CD8-positive, alpha-beta memory T cell (primary cell): ENCODE data around the gene GPR22. TPM values are rescaled to one million over a fixed set of nuclear protein-coding genes. Genes with fewer than 3 reads are reported as not detected.

ENCODE experiments used
- CTCF ChIA-PET: fragments of 350-600 bp; sonication (Branson Sonifier 250); formaldehyde crosslinking; loops from one replicate; lab custom pipeline; 2021; ENCODE audit warnings: antibody characterized with exemption; lab: Charles Lee
- POLR2A ChIA-PET: fragments of 350-600 bp; sonication (Branson Sonifier 250); formaldehyde crosslinking; loops from one replicate; lab custom pipeline; 2021; ENCODE audit warnings: antibody characterized with exemption; lab: Charles Lee
- DNase-seq, 5 donors: peaks; one replicate each; pipeline versions ENCODE4 v3.0.0 to v3.0.0-alpha.2; 2020 to 2022; ENCODE audit warnings: mixed read lengths in 1 of 5
- H3K27ac ChIP-seq: one replicate; pipeline ENCODE4 v1.7.0; 2013; ENCODE audit warnings: low read depth, mild to moderate bottlenecking, low read length, moderate library complexity
- H3K27me3 ChIP-seq: 2 replicates; pipeline ENCODE4 v1.7.0; 2013; ENCODE audit warnings: low read length, mild to moderate bottlenecking; ENCODE audit not compliant: insufficient read depth, poor library complexity, severe bottlenecking
- H3K36me3 ChIP-seq: 2 replicates; pipeline ENCODE4 v1.7.0; 2013; ENCODE audit warnings: mild to moderate bottlenecking, low read length, moderate library complexity; ENCODE audit not compliant: insufficient read depth
- H3K4me1 ChIP-seq: 2 replicates; pipeline ENCODE4 v1.7.0; 2013; ENCODE audit warnings: mild to moderate bottlenecking, low read length, moderate library complexity; ENCODE audit not compliant: insufficient read depth
- H3K4me3 ChIP-seq: 2 replicates; pipeline ENCODE4 v1.7.0; 2013; ENCODE audit warnings: mild to moderate bottlenecking, low read length
- H3K9me3 ChIP-seq: 2 replicates; pipeline ENCODE4 v1.7.0; 2013; ENCODE audit warnings: mild to moderate bottlenecking, low read length
- H3K27ac Mint-ChIP-seq, 8 donors: one replicate each; pipeline ENCODE4 v1.8.0; 2020 to 2021; ENCODE audit warnings: mixed read lengths in 8 of 8, mild to moderate bottlenecking in 6 of 8, inconsistent platforms in 3 of 8, moderate library complexity in 3 of 8
- H3K27me3 Mint-ChIP-seq, 2 donors: one replicate each; pipeline ENCODE4 v1.8.0; 2020 to 2021; ENCODE audit warnings: mixed read lengths in 2 of 2, mild to moderate bottlenecking in 1 of 2, moderate library complexity in 1 of 2
- H3K36me3 Mint-ChIP-seq, 3 donors: one replicate each; pipeline ENCODE4 v1.8.0; 2020 to 2021; ENCODE audit warnings: mixed read lengths in 3 of 3, inconsistent platforms in 1 of 3, mild to moderate bottlenecking in 1 of 3
- H3K4me1 Mint-ChIP-seq, 3 donors: one replicate each; pipeline ENCODE4 v1.8.0; 2020 to 2021; ENCODE audit warnings: mixed read lengths in 3 of 3, inconsistent platforms in 1 of 3, mild to moderate bottlenecking in 1 of 3
- H3K4me3 Mint-ChIP-seq, 7 donors: one replicate each; pipeline ENCODE4 v1.8.0; 2020 to 2021; ENCODE audit warnings: mixed read lengths in 7 of 7, mild to moderate bottlenecking in 6 of 7, moderate library complexity in 4 of 7, inconsistent platforms in 2 of 7
- H3K9me3 Mint-ChIP-seq, 5 donors: one replicate each; pipeline ENCODE4 v1.8.0; 2020 to 2022; ENCODE audit warnings: mixed read lengths in 5 of 5, mild to moderate bottlenecking in 3 of 5, moderate library complexity in 2 of 5, inconsistent platforms in 1 of 5
- polyA plus RNA-seq: library from polyadenylated mRNA; unstranded; fragments of 300-500 nt; fragmentation: Illumina TruSeq; gene quantifications from one replicate; pipeline ENCODE4 v1.2.3, GENCODE V29; 2021
- total RNA-seq, 2 experiments: library from RNA; stranded (reverse); gene quantifications; one replicate each; pipeline ENCODE4 v1.2.3, GENCODE V29; 2021

Gene GPR22
- total RNA-seq (not detected), polyA plus RNA-seq (0.28 TPM)

- Histone ChIP-seq H3K27me3 (no peaks in the 10 kb centered on the region), H3K4me3 (no peak within 1 kb of the TSS), H3K4me1 (no peaks in the 10 kb centered on the region), H3K36me3 (no peaks in the 10 kb centered on the region), H3K27ac (no peak within 1 kb of the TSS), H3K9me3 (no peaks in the 10 kb centered on the region)
- H3K4me3 Mint-ChIP-seq: no peak within 1 kb of the TSS
- POLR2A ChIA-PET: no interaction called here
- DNase-seq: no peak
- H3K4me1 Mint-ChIP-seq: peaks cover 8 to 13% (median 10%) of the 10 kb centered on the region in 3 donors
- no peaks in the 10 kb centered on the region for H3K27me3 Mint-ChIP-seq
- H3K9me3 Mint-ChIP-seq: no peaks in the 10 kb centered on the region
- CTCF ChIA-PET: no interaction called here
- H3K36me3 Mint-ChIP-seq: peaks cover 0 to 2% (median 2%) of the 10 kb centered on the region in 3 donors
- H3K27ac Mint-ChIP-seq: no peak within 1 kb of the TSS
Measured at GRCh38 chr7:107469929-107470328, at the start of gene GPR22. GPR22 (plus strand) TSS chr7:107470057; CDS start chr7:107474061, 4,004 bp downstream.

DNA sequence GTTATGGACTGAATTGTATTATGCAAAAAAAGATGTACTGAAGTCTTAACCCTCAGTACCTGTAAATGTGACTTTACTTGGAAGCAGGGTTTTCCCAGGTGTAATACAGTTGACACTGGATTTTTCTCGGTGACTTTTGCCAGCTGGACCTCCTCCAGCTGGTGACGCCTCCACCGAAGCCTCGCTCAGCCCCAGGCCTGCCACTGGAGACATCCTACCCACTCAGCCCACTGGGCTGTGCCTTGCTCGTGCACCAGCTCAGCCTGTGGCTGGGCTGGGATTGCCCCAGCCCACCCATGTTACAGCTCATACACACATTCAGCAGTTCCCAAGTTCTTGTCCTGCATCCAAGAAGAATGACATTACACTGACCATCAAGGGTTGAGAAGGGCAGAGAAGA, 42.4 kb upstream of the GPR22 start:
- peaks cover 7 to 26% (median 15%) of the 10 kb centered on the region in 3 donors for H3K36me3 Mint-ChIP-seq
- POLR2A ChIA-PET: no interaction called here
- no peak overlapping the region for H3K27ac Mint-ChIP-seq

DNA sequence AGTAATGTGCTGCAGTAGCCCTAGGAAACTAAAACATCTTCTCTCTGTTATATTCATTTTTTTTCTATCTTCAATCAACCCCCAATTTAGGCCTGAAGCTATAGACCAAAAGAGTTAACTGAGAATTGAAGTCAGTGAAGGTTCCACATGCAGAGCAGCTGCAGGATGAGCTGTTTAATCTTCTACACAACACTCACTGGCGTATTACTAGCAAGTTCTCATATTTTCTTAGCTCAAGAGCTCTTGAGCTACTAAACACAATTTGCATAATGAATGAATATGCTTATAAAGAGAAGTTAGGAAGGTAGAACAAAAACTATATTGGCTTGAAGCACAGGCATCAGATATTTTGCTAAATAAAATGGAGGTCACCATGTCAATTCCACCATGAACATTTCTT, 41.2 kb upstream of the GPR22 start:
- no peaks in the 10 kb centered on the region for H3K9me3 Mint-ChIP-seq

More for the DNA sequence above, 42.4 kb upstream of the GPR22 start:
- no peak overlapping the region for H3K27ac ChIP-seq
- CTCF ChIA-PET: no interaction called here
- DNase-seq: no peak
- H3K4me1 Mint-ChIP-seq: peaks cover 4 to 28% (median 16%) of the 10 kb centered on the region in 3 donors
- H3K9me3 ChIP-seq: no peaks in the 10 kb centered on the region
- no peak overlapping the region for H3K4me3 Mint-ChIP-seq
- no peaks in the 10 kb centered on the region for H3K27me3 Mint-ChIP-seq
- H3K27me3 ChIP-seq: no peaks in the 10 kb centered on the region
- no peaks in the 10 kb centered on the region for H3K9me3 Mint-ChIP-seq
- no peak overlapping the region for H3K4me3 ChIP-seq
- H3K4me1 ChIP-seq: no peaks in the 10 kb centered on the region
- no peaks in the 10 kb centered on the region for H3K36me3 ChIP-seq

DNA sequence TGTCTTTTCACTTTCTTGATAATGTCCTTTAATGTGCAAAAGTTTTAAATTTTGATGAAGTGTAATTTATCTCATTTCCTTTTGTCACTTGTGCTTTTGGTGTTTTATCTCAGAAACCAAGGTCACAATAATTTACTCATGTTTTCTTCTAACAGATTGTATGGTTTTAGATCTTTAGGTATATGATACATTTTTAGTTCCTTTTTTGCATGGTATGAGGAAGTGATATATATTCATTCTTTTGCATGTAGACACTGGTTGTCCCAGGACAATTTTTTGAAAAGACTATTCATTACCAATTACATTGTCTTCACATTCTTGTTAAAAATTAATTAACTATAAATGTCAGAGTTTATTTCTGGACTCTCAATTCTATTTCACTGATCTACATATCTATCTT, 39.8 kb upstream of the GPR22 start:
- no peaks in the 10 kb centered on the region for H3K27me3 ChIP-seq
- Mint-ChIP-seq H3K4me3 (no peak overlapping the region), H3K36me3 (peaks cover 14 to 33% (median 33%) of the 10 kb centered on the region in 3 donors), H3K9me3 (no peaks in the 10 kb centered on the region), H3K4me1 (peaks cover 4 to 31% (median 16%) of the 10 kb centered on the region in 3 donors), H3K27me3 (no peaks in the 10 kb centered on the region), H3K27ac (no peak overlapping the region)
- H3K4me3 ChIP-seq: no peak overlapping the region
- H3K9me3 ChIP-seq: no peaks in the 10 kb centered on the region
- H3K36me3 ChIP-seq: no peaks in the 10 kb centered on the region
- no peaks in the 10 kb centered on the region for H3K4me1 ChIP-seq
- ChIA-PET CTCF (no interaction called here), POLR2A (no interaction called here)
- no peak overlapping the region for H3K27ac ChIP-seq
- DNase-seq: no peak

More for the DNA sequence above, 41.2 kb upstream of the GPR22 start:
- Mint-ChIP-seq H3K27me3 (no peaks in the 10 kb centered on the region), H3K4me3 (no peak overlapping the region), H3K36me3 (peaks cover 9 to 29% (median 24%) of the 10 kb centered on the region in 3 donors), H3K4me1 (peaks cover 4 to 30% (median 16%) of the 10 kb centered on the region in 3 donors), H3K27ac (no peak overlapping the region)
- Histone ChIP-seq H3K27me3 (no peaks in the 10 kb centered on the region), H3K27ac (no peak overlapping the region), H3K4me3 (no peak overlapping the region), H3K4me1 (no peaks in the 10 kb centered on the region), H3K9me3 (no peaks in the 10 kb centered on the region), H3K36me3 (no peaks in the 10 kb centered on the region)
- ChIA-PET CTCF (interaction anchor here (1.3 kb wide), 1 partner anchor 151 kb away, joined by 3 read pairs; no protein-coding TSS in a partner anchor), POLR2A (no interaction called here)
- DNase-seq: no peak

- CTCF ChIA-PET: no interaction called here
- Mint-ChIP-seq H3K27me3 (no peaks in the 10 kb centered on the region), H3K9me3 (peaks cover 0 to 4% (median 0%) of the 10 kb centered on the region in 5 donors), H3K4me1 (peaks cover 4 to 27% (median 13%) of the 10 kb centered on the region in 3 donors), H3K4me3 (no peak overlapping the region), H3K27ac (no peak overlapping the region), H3K36me3 (peaks cover 22 to 39% (median 34%) of the 10 kb centered on the region in 3 donors)
- no peaks in the 10 kb centered on the region for H3K9me3 ChIP-seq
- no peak for DNase-seq
- H3K27me3 ChIP-seq: no peaks in the 10 kb centered on the region
- no peak overlapping the region for H3K27ac ChIP-seq
- H3K36me3 ChIP-seq: no peaks in the 10 kb centered on the region
- H3K4me1 ChIP-seq: no peaks in the 10 kb centered on the region
- no peak overlapping the region for H3K4me3 ChIP-seq
- POLR2A ChIA-PET: no interaction called here
Measured at GRCh38 chr7:107432261-107432660, 37.6 kb upstream of the GPR22 start.

DNA sequence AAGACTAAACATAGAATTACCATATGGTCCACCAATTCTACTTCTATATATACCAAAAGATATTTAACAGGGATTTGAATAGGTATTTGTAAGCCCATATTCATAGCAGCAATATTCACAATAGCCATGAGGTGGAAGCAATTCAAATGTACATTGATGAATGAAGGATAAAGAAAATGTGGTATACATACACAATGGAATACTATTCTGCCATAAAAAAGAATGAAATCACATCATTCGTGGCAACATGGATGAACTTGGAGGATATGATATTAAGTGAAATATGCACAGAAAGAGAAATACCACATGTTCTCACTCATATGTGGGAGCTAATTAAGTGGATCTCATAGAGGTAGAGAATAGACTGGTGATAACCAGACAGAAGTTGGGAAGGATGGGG, 34.1 kb upstream of the GPR22 start:
- H3K9me3 ChIP-seq: no peaks in the 10 kb centered on the region
- POLR2A ChIA-PET: no interaction called here
- H3K36me3 ChIP-seq: no peaks in the 10 kb centered on the region

DNA sequence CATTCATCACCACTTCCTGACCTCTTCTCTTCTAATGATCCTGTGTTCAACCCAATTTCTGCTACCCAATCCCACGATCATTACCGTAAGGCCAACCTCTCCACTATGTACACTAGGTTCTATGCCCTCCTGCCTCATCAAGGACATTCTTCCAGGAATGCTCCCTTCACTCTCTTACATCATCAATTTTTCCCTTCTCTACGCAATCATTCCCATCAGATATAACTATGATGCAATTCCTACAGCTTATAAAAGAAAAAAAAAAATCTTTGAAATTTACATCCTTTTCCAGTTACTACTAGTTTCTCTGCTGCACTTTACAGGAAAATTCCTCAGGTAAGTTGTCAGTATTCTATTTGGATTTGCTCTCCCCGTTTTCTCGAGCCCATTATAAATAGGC, 30.8 kb upstream of the GPR22 start:
- ChIA-PET POLR2A (no interaction called here), CTCF (no interaction called here)
- H3K4me3 ChIP-seq: no peak overlapping the region
- Mint-ChIP-seq H3K4me3 (no peak overlapping the region), H3K9me3 (peaks cover 0 to 4% (median 0%) of the 10 kb centered on the region in 5 donors), H3K27ac (peak overlapping the region in 1 of 8 donors; percentile 4), H3K4me1 (peaks cover 0 to 7% (median 5%) of the 10 kb centered on the region in 3 donors), H3K27me3 (no peaks in the 10 kb centered on the region), H3K36me3 (peaks cover 15 to 19% (median 16%) of the 10 kb centered on the region in 3 donors)
- H3K36me3 ChIP-seq: no peaks in the 10 kb centered on the region
- H3K27ac ChIP-seq: no peak overlapping the region
- no peak for DNase-seq
- H3K27me3 ChIP-seq: no peaks in the 10 kb centered on the region
- no peaks in the 10 kb centered on the region for H3K4me1 ChIP-seq
- no peaks in the 10 kb centered on the region for H3K9me3 ChIP-seq

More for the DNA sequence above, 34.1 kb upstream of the GPR22 start:
- no peaks in the 10 kb centered on the region for H3K27me3 ChIP-seq
- no peak for DNase-seq
- H3K27ac Mint-ChIP-seq: no peak overlapping the region
- peaks cover 0 to 4% (median 0%) of the 10 kb centered on the region in 5 donors for H3K9me3 Mint-ChIP-seq
- no peak overlapping the region for H3K27ac ChIP-seq
- CTCF ChIA-PET: no interaction called here
- no peaks in the 10 kb centered on the region for H3K4me1 ChIP-seq
- peaks cover 4 to 16% (median 14%) of the 10 kb centered on the region in 3 donors for H3K4me1 Mint-ChIP-seq
- no peaks in the 10 kb centered on the region for H3K27me3 Mint-ChIP-seq
- peaks cover 15 to 28% (median 20%) of the 10 kb centered on the region in 3 donors for H3K36me3 Mint-ChIP-seq
- no peak overlapping the region for H3K4me3 Mint-ChIP-seq
- no peak overlapping the region for H3K4me3 ChIP-seq

GRCh38 chr7:107441581-107442422, 28.1 kb upstream of the GPR22 start:
- ChIA-PET POLR2A (no interaction called here), CTCF (interaction anchor here (1.1 kb wide), 1 partner anchor 21 kb away, joined by 4 read pairs; no protein-coding TSS in a partner anchor)
- peaks cover 0 to 12% (median 7%) of the 10 kb centered on the region in 3 donors for H3K36me3 Mint-ChIP-seq
- H3K27me3 Mint-ChIP-seq: no peaks in the 10 kb centered on the region
- peaks cover 0 to 5% (median 4%) of the 10 kb centered on the region in 3 donors for H3K4me1 Mint-ChIP-seq
- no peaks in the 10 kb centered on the region for H3K27me3 ChIP-seq
- no peak overlapping the region for H3K27ac ChIP-seq
- no peak for DNase-seq
- no peak overlapping the region for H3K4me3 ChIP-seq
- no peak overlapping the region for H3K4me3 Mint-ChIP-seq
- no peaks in the 10 kb centered on the region for H3K4me1 ChIP-seq
- no peak overlapping the region for H3K27ac Mint-ChIP-seq
- no peaks in the 10 kb centered on the region for H3K9me3 ChIP-seq
- H3K9me3 Mint-ChIP-seq: no peaks in the 10 kb centered on the region
- H3K36me3 ChIP-seq: no peaks in the 10 kb centered on the region
